ENCODE measurements around the gene PPP6R2.

DNA sequence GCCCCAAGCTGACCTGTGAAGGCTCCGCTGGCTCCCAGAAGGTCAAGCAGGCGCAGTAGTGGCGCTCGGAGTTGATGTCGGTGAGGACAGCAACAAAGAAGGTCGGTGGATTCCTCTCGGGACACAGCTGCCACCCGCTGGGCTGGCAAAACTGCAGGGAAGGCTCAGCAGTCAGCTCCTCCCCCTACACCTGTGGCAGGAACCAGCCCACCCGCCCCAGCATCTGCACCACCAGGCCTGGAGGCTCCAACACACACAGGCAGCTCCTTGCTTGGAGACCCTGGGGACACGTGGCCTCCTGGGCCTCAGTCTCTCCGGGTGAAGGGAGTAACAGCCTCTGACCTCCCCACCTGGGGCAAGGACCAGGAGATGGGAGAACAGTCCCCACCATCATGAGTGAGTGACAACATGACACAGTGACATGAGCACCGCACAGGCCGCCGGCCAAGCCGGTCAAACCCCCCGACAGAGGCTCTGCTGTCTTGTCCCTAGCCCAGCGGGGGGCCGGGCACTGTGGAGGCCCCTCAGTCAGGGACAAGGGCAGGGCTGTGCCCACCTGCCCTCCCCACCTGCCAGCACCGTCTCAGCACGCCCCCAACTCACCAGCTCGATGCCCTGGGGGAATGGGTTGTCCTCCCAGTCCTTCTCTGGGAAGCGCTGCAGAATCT, 124.8 kb downstream of the PPP6R2 start:
- TF ChIP-seq POLR2A (IDR thresholded peaks at IDR 0.05) (no peak), EP300 (IDR thresholded peaks at IDR 0.05) (no peak), POLR2AphosphoS5 (IDR thresholded peaks at IDR 0.05) (no peak)
- TF ChIP-seq, protein P1, sequence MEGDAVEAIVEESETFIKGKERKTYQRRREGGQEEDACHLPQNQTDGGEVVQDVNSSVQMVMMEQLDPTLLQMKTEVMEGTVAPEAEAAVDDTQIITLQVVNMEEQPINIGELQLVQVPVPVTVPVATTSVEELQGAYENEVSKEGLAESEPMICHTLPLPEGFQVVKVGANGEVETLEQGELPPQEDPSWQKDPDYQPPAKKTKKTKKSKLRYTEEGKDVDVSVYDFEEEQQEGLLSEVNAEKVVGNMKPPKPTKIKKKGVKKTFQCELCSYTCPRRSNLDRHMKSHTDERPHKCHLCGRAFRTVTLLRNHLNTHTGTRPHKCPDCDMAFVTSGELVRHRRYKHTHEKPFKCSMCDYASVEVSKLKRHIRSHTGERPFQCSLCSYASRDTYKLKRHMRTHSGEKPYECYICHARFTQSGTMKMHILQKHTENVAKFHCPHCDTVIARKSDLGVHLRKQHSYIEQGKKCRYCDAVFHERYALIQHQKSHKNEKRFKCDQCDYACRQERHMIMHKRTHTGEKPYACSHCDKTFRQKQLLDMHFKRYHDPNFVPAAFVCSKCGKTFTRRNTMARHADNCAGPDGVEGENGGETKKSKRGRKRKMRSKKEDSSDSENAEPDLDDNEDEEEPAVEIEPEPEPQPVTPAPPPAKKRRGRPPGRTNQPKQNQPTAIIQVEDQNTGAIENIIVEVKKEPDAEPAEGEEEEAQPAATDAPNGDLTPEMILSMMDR (IDR thresholded peaks at IDR 0.05): no peak
